ENCODE results near the gene APBB1. TPM values are rescaled to one million over a fixed set of nuclear protein-coding genes. Genes with fewer than 3 reads are reported as not detected.

Gene APBB1
- 21.4 TPM for polyA plus RNA-seq

GRCh38 chr11:6419009-6419631 is at the start of gene APBB1:
APBB1 (minus strand) TSS chr11:6419094; CDS start chr11:6411347, 7,747 bp downstream.
- no peaks in the 10 kb centered on the region for H3K9me3 Mint-ChIP-seq
- peaks cover 14% of the 10 kb centered on the region for H3K27me3 Mint-ChIP-seq
- no peaks in the 10 kb centered on the region for H3K36me3 Mint-ChIP-seq
- peak within 1 kb of the TSS in 3 of 4 donors; percentile 89 to 90 (median 89) for H3K4me3 Mint-ChIP-seq
- H3K27ac Mint-ChIP-seq, result peak within 1 kb of the TSS; percentile 33 to 63 (median 55)
- H3K4me1 Mint-ChIP-seq, result peaks cover 1 to 4% (median 4%) of the 10 kb centered on the region in 3 donors

- H3K27ac Mint-ChIP-seq, result no peak overlapping the region
- no peaks in the 10 kb centered on the region for H3K4me1 Mint-ChIP-seq
- H3K27me3 Mint-ChIP-seq, result no peaks in the 10 kb centered on the region
- no peaks in the 10 kb centered on the region for H3K9me3 Mint-ChIP-seq
- no peak overlapping the region for H3K4me3 Mint-ChIP-seq
- peaks cover 14% of the 10 kb centered on the region for H3K36me3 Mint-ChIP-seq
These were observed 40.2 kb upstream of the APBB1 start for GRCh38 chr11:6459099-6459450.

- Mint-ChIP-seq H3K36me3 (peaks cover 14% of the 10 kb centered on the region), H3K4me1 (no peaks in the 10 kb centered on the region), H3K27ac (no peak overlapping the region), H3K9me3 (no peaks in the 10 kb centered on the region), H3K27me3 (no peaks in the 10 kb centered on the region), H3K4me3 (no peak overlapping the region)
These were observed 39.6 kb upstream of the APBB1 start for GRCh38 chr11:6458352-6459098.

- Mint-ChIP-seq H3K27ac (no peak overlapping the region), H3K36me3 (peaks cover 17% of the 10 kb centered on the region), H3K9me3 (no peaks in the 10 kb centered on the region), H3K27me3 (no peaks in the 10 kb centered on the region), H3K4me1 (no peaks in the 10 kb centered on the region), H3K4me3 (peak overlapping the region in 1 of 4 donors; percentile 41)
These were observed 38.9 kb upstream of the APBB1 start for GRCh38 chr11:6457581-6458320.

GRCh38 chr11:6456361-6457073 is 37.6 kb upstream of the APBB1 start:
- no peaks in the 10 kb centered on the region for H3K9me3 Mint-ChIP-seq
- peaks cover 16% of the 10 kb centered on the region for H3K36me3 Mint-ChIP-seq
- H3K27ac Mint-ChIP-seq, result no peak overlapping the region
- H3K27me3 Mint-ChIP-seq, result no peaks in the 10 kb centered on the region
- H3K4me1 Mint-ChIP-seq, result no peaks in the 10 kb centered on the region
- no peak overlapping the region for H3K4me3 Mint-ChIP-seq

- peaks cover 16% of the 10 kb centered on the region for H3K36me3 Mint-ChIP-seq
- no peaks in the 10 kb centered on the region for H3K9me3 Mint-ChIP-seq
- H3K4me1 Mint-ChIP-seq, result no peaks in the 10 kb centered on the region
- H3K4me3 Mint-ChIP-seq, result no peak overlapping the region
- H3K27ac Mint-ChIP-seq, result no peak overlapping the region
- H3K27me3 Mint-ChIP-seq, result no peaks in the 10 kb centered on the region
These were observed 36.2 kb upstream of the APBB1 start for GRCh38 chr11:6455070-6455469.

GRCh38 chr11:6453152-6453551 is 34.3 kb upstream of the APBB1 start:
- peaks cover 16% of the 10 kb centered on the region for H3K36me3 Mint-ChIP-seq
- H3K4me1 Mint-ChIP-seq, result no peaks in the 10 kb centered on the region
- no peak overlapping the region for H3K4me3 Mint-ChIP-seq
- no peaks in the 10 kb centered on the region for H3K27me3 Mint-ChIP-seq
- H3K27ac Mint-ChIP-seq, result no peak overlapping the region
- H3K9me3 Mint-ChIP-seq, result no peaks in the 10 kb centered on the region

- Mint-ChIP-seq H3K27me3 (no peaks in the 10 kb centered on the region), H3K4me1 (no peaks in the 10 kb centered on the region), H3K9me3 (no peaks in the 10 kb centered on the region), H3K36me3 (peaks cover 16% of the 10 kb centered on the region), H3K27ac (peak overlapping the region in 1 of 3 donors; percentile 5), H3K4me3 (no peak overlapping the region)
These were observed 33.3 kb upstream of the APBB1 start for GRCh38 chr11:6452219-6452618.

- Mint-ChIP-seq H3K4me3 (no peak overlapping the region), H3K9me3 (no peaks in the 10 kb centered on the region), H3K36me3 (peaks cover 5% of the 10 kb centered on the region), H3K27me3 (no peaks in the 10 kb centered on the region), H3K27ac (no peak overlapping the region), H3K4me1 (no peaks in the 10 kb centered on the region)
These were observed 29.7 kb upstream of the APBB1 start for GRCh38 chr11:6448574-6448973.

- H3K27me3 Mint-ChIP-seq, result no peaks in the 10 kb centered on the region
- no peak overlapping the region for H3K4me3 Mint-ChIP-seq
- H3K27ac Mint-ChIP-seq, result no peak overlapping the region
- no peaks in the 10 kb centered on the region for H3K4me1 Mint-ChIP-seq
- no peaks in the 10 kb centered on the region for H3K36me3 Mint-ChIP-seq
- H3K9me3 Mint-ChIP-seq, result no peaks in the 10 kb centered on the region
These were observed 24.5 kb upstream of the APBB1 start for GRCh38 chr11:6443269-6444003.

GRCh38 chr11:6442441-6442840 is 23.5 kb upstream of the APBB1 start:
- no peak overlapping the region for H3K27ac Mint-ChIP-seq
- H3K9me3 Mint-ChIP-seq, result no peaks in the 10 kb centered on the region
- H3K4me1 Mint-ChIP-seq, result no peaks in the 10 kb centered on the region
- H3K4me3 Mint-ChIP-seq, result no peak overlapping the region
- no peaks in the 10 kb centered on the region for H3K36me3 Mint-ChIP-seq
- no peaks in the 10 kb centered on the region for H3K27me3 Mint-ChIP-seq

- Mint-ChIP-seq H3K4me1 (no peaks in the 10 kb centered on the region), H3K27ac (no peak within 1 kb of the TSS)
These were observed 22.0 kb upstream of the APBB1 start, which contains the start of gene HPX for GRCh38 chr11:6440906-6441358. HPX (minus strand) TSS chr11:6440987; CDS start chr11:6440963, 24 bp downstream.

GRCh38 chr11:6438979-6439571 is 20.2 kb upstream of the APBB1 start:
- peaks cover 4% of the 10 kb centered on the region for H3K27me3 Mint-ChIP-seq
- H3K4me3 Mint-ChIP-seq, result no peak overlapping the region
- no peaks in the 10 kb centered on the region for H3K9me3 Mint-ChIP-seq
- no peaks in the 10 kb centered on the region for H3K36me3 Mint-ChIP-seq
- H3K4me1 Mint-ChIP-seq, result peaks cover 0 to 2% (median 0%) of the 10 kb centered on the region in 3 donors
- no peak overlapping the region for H3K27ac Mint-ChIP-seq

More at GRCh38 chr11:6440906-6441358, 22.0 kb upstream of the APBB1 start, which contains the start of gene HPX:
- Mint-ChIP-seq H3K36me3 (no peaks in the 10 kb centered on the region), H3K9me3 (no peaks in the 10 kb centered on the region), H3K27me3 (peaks cover under 1% of the 10 kb centered on the region), H3K4me3 (no peak within 1 kb of the TSS)

GRCh38 chr11:6437993-6438392 is 19.1 kb upstream of the APBB1 start:
- Mint-ChIP-seq H3K9me3 (no peaks in the 10 kb centered on the region), H3K27ac (no peak overlapping the region), H3K36me3 (no peaks in the 10 kb centered on the region)

More at GRCh38 chr11:6437993-6438392, 19.1 kb upstream of the APBB1 start:
- H3K4me1 Mint-ChIP-seq, result peaks cover 0 to 2% (median 0%) of the 10 kb centered on the region in 3 donors
- H3K27me3 Mint-ChIP-seq, result peaks cover 8% of the 10 kb centered on the region
- no peak overlapping the region for H3K4me3 Mint-ChIP-seq

Data from IgD-negative memory B cell (primary cell).